Heart left ventricle (tissue), 13 donors: Measurements from ENCODE around the gene PPP2R1A.

Source experiments
- POLR2A ChIP-seq, 2 donors: fragments of 450-650 bp; IDR thresholded peaks; one replicate each; pipeline ENCODE4 v1.6.1; 2017; ENCODE audit warnings: antibody characterized with exemption in 2 of 2, mild to moderate bottlenecking in 2 of 2, moderate library complexity in 2 of 2
- TF ChIP-seq, protein P1 (sequence below), 12 donors: fragments of 200-600 bp; sonication (generic) in 4 of 12; IDR thresholded peaks; one replicate each; pipeline versions ENCODE4 v1.5.0 to v1.8.0; 2018 to 2022; ENCODE audit warnings: antibody characterized with exemption in 12 of 12, mild to moderate bottlenecking in 5 of 12
- donor health status: ischemic (EF 13 %, LVEDD 7.1; RV severe dilation, severe dysfunction).
- donor health status: DM: no; HTN: yes; CAD: no.
- donor health status: DM: no; HTN: no; CAD: no.
- donor health status: ischemic (EF 25% LVEDD 6.9; RV normal size, moderate dysfunction).
- donor health status: ischemic (EF 25% LVEDD 5.7; RV mildly dilated, moderate dysfunction).
- donor health status: ischemic (EF 35%, LVEDD 5.7; RV mildly dilated, moderate dysfunction).
- donor health status: nonischemic (EF 11% LVEDD 7.7; RV severe dilation, severe dysfunction).
- donor health status: DM: yes; HTN: yes; CAD: no.
- donor health status: PGD.
- donor health status: ischemic (EF 29% LVEDD 5.4; RV normal size, mild dysfunction).
- donor health status: nonischemic (EF 23%, LVEDD 6.1; RV moderate dilation, normal function).

- TF ChIP-seq, protein P1, sequence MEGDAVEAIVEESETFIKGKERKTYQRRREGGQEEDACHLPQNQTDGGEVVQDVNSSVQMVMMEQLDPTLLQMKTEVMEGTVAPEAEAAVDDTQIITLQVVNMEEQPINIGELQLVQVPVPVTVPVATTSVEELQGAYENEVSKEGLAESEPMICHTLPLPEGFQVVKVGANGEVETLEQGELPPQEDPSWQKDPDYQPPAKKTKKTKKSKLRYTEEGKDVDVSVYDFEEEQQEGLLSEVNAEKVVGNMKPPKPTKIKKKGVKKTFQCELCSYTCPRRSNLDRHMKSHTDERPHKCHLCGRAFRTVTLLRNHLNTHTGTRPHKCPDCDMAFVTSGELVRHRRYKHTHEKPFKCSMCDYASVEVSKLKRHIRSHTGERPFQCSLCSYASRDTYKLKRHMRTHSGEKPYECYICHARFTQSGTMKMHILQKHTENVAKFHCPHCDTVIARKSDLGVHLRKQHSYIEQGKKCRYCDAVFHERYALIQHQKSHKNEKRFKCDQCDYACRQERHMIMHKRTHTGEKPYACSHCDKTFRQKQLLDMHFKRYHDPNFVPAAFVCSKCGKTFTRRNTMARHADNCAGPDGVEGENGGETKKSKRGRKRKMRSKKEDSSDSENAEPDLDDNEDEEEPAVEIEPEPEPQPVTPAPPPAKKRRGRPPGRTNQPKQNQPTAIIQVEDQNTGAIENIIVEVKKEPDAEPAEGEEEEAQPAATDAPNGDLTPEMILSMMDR (IDR thresholded peaks at IDR 0.05), result no peak
- TF ChIP-seq POLR2A (IDR thresholded peaks at IDR 0.05), result no peak
Measured at GRCh38 chr19:52227980-52228379, 38.1 kb downstream of the PPP2R1A start.
